ENCODE measurements around the gene TRAF1. TPM values are rescaled to one million over a fixed set of nuclear protein-coding genes. Genes with fewer than 3 reads are reported as not detected.
A peak's percentile ranks its signal among the peaks of the same experiment; 100 is the strongest.

TRAF1 gene
- total RNA-seq, 4 donors from 2014 or later = 3.3 to 14.0 (median 8.8) TPM

DNA sequence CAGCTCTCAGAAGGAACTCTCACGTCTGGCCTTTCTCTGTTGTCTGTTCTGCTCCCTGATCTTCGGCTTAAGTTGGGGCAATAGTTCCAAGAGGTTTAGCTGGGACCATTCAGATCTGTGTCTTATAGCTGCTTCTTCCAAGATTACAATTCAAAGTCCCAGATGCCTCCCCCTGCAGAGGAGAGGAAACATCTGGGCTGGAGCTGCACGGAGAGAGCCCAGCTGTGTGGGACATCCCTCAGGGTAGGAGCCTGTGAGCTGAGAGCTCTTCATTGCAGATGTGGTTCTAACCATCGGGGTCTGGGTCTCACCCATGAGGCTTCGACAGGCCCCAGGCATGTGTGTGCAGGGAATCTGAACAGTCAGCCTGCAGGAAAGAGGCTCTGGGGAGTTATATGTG lies 40.6 kb downstream of the TRAF1 start:
- peak overlapping the region; percentile 3 to 58 (median 28) for H3K27ac ChIP-seq
- no peaks in the 10 kb centered on the region for H3K36me3 ChIP-seq
- no peaks in the 10 kb centered on the region for H3K27me3 ChIP-seq
- no peak for TF ChIP-seq POLR2A (IDR thresholded peaks at IDR 0.05)
- TF ChIP-seq, protein P1, sequence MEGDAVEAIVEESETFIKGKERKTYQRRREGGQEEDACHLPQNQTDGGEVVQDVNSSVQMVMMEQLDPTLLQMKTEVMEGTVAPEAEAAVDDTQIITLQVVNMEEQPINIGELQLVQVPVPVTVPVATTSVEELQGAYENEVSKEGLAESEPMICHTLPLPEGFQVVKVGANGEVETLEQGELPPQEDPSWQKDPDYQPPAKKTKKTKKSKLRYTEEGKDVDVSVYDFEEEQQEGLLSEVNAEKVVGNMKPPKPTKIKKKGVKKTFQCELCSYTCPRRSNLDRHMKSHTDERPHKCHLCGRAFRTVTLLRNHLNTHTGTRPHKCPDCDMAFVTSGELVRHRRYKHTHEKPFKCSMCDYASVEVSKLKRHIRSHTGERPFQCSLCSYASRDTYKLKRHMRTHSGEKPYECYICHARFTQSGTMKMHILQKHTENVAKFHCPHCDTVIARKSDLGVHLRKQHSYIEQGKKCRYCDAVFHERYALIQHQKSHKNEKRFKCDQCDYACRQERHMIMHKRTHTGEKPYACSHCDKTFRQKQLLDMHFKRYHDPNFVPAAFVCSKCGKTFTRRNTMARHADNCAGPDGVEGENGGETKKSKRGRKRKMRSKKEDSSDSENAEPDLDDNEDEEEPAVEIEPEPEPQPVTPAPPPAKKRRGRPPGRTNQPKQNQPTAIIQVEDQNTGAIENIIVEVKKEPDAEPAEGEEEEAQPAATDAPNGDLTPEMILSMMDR (IDR thresholded peaks at IDR 0.05) = no peak
- H3K9me3 ChIP-seq = no peaks in the 10 kb centered on the region
- peaks cover 0 to 17% (median 3%) of the 10 kb centered on the region in 4 donors for H3K4me1 ChIP-seq
- H3K4me3 ChIP-seq = no peak overlapping the region
- no peak for DNase-seq

GRCh38 chr9:120885457-120885856 lies 41.1 kb downstream of the TRAF1 start:
- no peak for TF ChIP-seq POLR2A (IDR thresholded peaks at IDR 0.05)
- TF ChIP-seq, protein P1 (IDR thresholded peaks at IDR 0.05) = no peak
- Histone ChIP-seq H3K27ac (peak overlapping the region; percentile 3 to 58 (median 28)), H3K4me3 (no peak overlapping the region), H3K27me3 (no peaks in the 10 kb centered on the region), H3K36me3 (no peaks in the 10 kb centered on the region), H3K4me1 (peaks cover 0 to 12% (median 1%) of the 10 kb centered on the region in 4 donors), H3K9me3 (no peaks in the 10 kb centered on the region)
- DNase-seq = no peak

GRCh38 chr9:120883608-120883996 lies 43.0 kb downstream of the TRAF1 start:
- Histone ChIP-seq H3K27me3 (no peaks in the 10 kb centered on the region), H3K4me1 (peaks cover 0 to 4% (median under 1%) of the 10 kb centered on the region in 4 donors), H3K36me3 (no peaks in the 10 kb centered on the region), H3K27ac (no peak overlapping the region), H3K9me3 (no peaks in the 10 kb centered on the region), H3K4me3 (no peak overlapping the region)
- TF ChIP-seq, protein P1 (IDR thresholded peaks at IDR 0.05) = no peak
- TF ChIP-seq POLR2A (IDR thresholded peaks at IDR 0.05) = no peak
- no peak for DNase-seq

DNA sequence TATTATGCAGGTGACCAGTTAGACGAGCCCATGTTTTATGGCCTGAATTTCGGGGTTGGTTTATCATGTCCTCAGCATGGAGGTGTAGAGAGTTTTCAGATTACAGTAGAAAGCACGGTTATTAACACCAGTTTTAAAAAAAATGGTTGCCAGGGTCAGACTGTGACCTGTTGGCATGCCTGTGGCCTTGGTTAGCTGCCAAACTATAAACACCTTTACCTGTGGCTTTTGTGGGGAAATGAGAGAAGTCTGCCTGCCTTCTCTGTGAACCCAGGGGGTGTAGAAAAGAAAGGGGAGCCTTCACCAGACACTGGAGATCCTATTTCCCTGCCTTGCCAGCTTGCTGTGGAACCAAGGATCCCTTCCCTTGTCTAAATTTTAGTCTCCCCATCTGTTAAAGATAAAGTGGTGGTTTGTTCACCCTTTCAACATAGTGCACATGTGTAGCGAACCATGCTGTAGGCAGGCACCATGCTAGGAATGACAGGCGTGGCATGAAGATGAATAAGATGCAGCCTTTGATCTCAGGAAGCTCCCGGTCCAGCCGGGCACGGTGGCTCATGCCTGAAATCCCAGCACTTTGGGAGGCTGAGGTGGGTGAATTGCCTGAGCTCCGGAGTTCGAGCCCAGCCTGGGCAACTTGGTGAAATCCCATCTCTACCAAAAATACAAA lies 43.5 kb downstream of the TRAF1 start:
- Histone ChIP-seq H3K4me3 (no peak overlapping the region), H3K36me3 (no peaks in the 10 kb centered on the region), H3K27ac (no peak overlapping the region), H3K27me3 (no peaks in the 10 kb centered on the region), H3K4me1 (peaks cover 0 to 9% (median 3%) of the 10 kb centered on the region in 4 donors), H3K9me3 (no peaks in the 10 kb centered on the region)
- TF ChIP-seq, protein P1 (IDR thresholded peaks at IDR 0.05) = no peak
- no peak for TF ChIP-seq POLR2A (IDR thresholded peaks at IDR 0.05)
- DNase-seq = no peak

- Histone ChIP-seq H3K27ac (peak overlapping the region in 1 of 4 donors; percentile 97), H3K36me3 (no peaks in the 10 kb centered on the region), H3K4me3 (no peak overlapping the region), H3K27me3 (no peaks in the 10 kb centered on the region), H3K9me3 (no peaks in the 10 kb centered on the region), H3K4me1 (peaks cover 0 to 15% (median 7%) of the 10 kb centered on the region in 4 donors)
- TF ChIP-seq POLR2A (IDR thresholded peaks at IDR 0.05) = no peak
- TF ChIP-seq, protein P1 (IDR thresholded peaks at IDR 0.05) = no peak
- no peak for DNase-seq
Observed at GRCh38 chr9:120879446-120879845, 47.1 kb downstream of the TRAF1 start.

All from Peyer's patch (tissue), 4 donors.